GM19025 (cell line): ENCODE data around the gene SLC26A2.

ENCODE experiments used
- ATAC-seq: cut with Tn5 transposase; IDR thresholded peaks from one replicate; pipeline ENCODE4 v1.9.1; 2021; ENCODE audit warnings: mild to moderate bottlenecking, low read depth, moderate library complexity; ENCODE audit not compliant: unreplicated experiment

SLC26A2 gene

GRCh38 chr5:150033334-150033733 lies 72.8 kb downstream of the SLC26A2 start:
- no peak for ATAC-seq

- no peak for ATAC-seq
These were observed 74.1 kb downstream of the SLC26A2 start for GRCh38 chr5:150034662-150035061.

GRCh38 chr5:150035139-150035895 lies 74.8 kb downstream of the SLC26A2 start:
- no peak for ATAC-seq

GRCh38 chr5:150036513-150036912 lies 76.0 kb downstream of the SLC26A2 start:
- no peak for ATAC-seq
